ENCODE results near the gene APOOL. TPM values are rescaled to one million over a fixed set of nuclear protein-coding genes. Genes with fewer than 3 reads are reported as not detected.

APOOL gene
- total RNA-seq, 2 experiments from 2014 or later: 23.3 to 24.1 TPM

DNA sequence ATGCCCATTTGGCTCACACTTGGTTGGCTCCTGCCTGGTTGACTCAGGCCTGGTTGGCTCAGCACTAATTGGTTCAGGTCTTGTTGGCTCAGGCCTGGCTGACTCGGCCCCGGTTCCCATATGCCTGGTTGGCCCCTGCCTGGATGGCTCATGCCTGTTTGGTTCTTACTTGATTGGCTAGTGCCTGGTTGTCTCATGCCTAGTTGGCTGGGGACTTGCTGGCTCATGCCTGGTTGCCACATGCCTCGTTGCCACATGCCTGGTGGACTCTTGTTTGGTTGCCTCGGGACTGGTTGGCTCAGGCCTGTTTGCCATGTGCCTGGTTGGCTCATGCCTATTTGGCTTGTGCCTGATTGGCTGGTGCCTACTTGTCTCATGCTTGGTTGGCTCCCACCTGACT is 103.7 kb downstream of the APOOL start:
- Mint-ChIP-seq H3K36me3 (ENCODE audit: low read depth) (no peaks in the 10 kb centered on the region), H3K9me3 (no peaks in the 10 kb centered on the region), H3K4me1 (ENCODE audit: low read depth) (no peaks in the 10 kb centered on the region), H3K27me3 (ENCODE audit: low read depth) (no peaks in the 10 kb centered on the region), H3K27ac (no peak overlapping the region), H3K4me3 (no peak overlapping the region)
- no peak for DNase-seq
- intact Hi-C loops (cut with micrococcal nuclease): no loop called here
- CTCF ChIA-PET: no interaction called here

DNA sequence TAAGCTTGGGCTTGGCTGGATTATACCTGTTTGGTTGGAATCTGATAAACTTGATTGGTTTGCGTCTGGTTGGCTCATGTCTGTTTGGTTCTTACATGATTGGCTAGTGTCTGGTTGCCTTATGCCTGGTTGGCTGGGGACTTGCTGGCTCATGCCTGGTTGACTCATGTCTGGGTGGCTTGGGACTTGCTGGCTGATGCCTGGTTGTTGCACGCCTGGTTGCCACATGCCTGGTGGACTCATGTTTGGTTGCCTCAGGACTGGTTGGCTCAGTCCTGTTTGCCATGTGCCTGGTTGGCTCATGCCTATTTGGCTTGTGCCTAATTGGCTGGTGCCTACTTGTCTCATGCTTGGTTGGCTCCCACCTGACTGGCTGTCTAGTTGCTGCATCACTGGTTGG is 104.5 kb downstream of the APOOL start:
- H3K9me3 Mint-ChIP-seq: no peaks in the 10 kb centered on the region
- DNase-seq: no peak
- H3K4me3 Mint-ChIP-seq: no peak overlapping the region
- no peaks in the 10 kb centered on the region for H3K36me3 Mint-ChIP-seq (ENCODE audit: low read depth)
- CTCF ChIA-PET: no interaction called here
- intact Hi-C loops (cut with micrococcal nuclease): no loop called here
- no peaks in the 10 kb centered on the region for H3K27me3 Mint-ChIP-seq (ENCODE audit: low read depth)
- H3K4me1 Mint-ChIP-seq (ENCODE audit: low read depth): no peaks in the 10 kb centered on the region
- H3K27ac Mint-ChIP-seq: no peak overlapping the region

DNA sequence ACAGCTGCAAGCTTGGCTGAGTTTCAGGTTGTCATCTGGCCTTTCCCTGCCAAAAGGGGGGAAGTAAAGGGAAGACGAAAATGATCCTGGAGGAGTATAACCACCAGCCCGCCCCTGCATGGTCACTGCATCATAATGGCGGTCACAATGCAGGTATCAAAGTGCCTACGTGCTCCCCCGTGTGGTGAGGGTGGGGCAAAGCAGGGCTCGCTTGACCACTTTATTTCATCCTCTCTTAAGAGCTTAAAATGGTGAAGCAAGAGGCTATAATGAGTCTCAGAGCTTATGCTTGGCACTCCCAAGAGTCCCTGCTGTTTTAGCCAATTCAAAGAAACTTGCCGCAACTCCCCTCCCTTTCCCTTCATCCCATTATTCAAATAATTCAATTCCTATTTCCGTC is 105.6 kb downstream of the APOOL start:
- no peaks in the 10 kb centered on the region for H3K4me1 Mint-ChIP-seq (ENCODE audit: low read depth)
- no peaks in the 10 kb centered on the region for H3K9me3 Mint-ChIP-seq
- H3K27me3 Mint-ChIP-seq (ENCODE audit: low read depth): no peaks in the 10 kb centered on the region
- intact Hi-C loops (cut with micrococcal nuclease): no loop called here
- H3K4me3 Mint-ChIP-seq: no peak overlapping the region
- DNase-seq: peak; percentile 4
- no peak overlapping the region for H3K27ac Mint-ChIP-seq
- no peaks in the 10 kb centered on the region for H3K36me3 Mint-ChIP-seq (ENCODE audit: low read depth)
- CTCF ChIA-PET: interaction anchor here (1.2 kb wide), 1 partner anchor 16 kb away, joined by 3 read pairs; no protein-coding TSS in a partner anchor

DNA sequence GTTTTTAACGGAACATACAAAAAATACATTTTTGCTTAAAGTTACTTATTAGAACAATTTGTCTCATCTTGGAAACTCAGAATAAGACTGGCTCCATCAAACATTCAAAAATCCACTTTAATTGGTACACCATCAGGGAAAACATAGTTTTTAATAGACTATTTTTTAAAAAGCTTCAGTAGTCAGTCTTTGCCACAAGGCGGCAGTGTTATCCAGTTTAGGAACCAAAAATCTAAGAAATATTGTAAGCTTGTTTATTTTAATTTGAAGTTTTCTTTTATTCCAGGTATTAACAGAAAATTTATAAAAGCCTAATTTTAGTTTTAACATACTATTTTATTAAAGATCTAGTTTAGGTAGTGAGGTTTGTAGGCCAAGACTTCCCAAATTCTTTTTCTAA is 107.7 kb downstream of the APOOL start:
- H3K9me3 Mint-ChIP-seq: no peaks in the 10 kb centered on the region
- DNase-seq: peak; percentile 16
- CTCF ChIA-PET: interaction anchor here (0.7 to 2.3 kb wide), 3 partner anchors 28 to 1578 kb away, joined by 3 to 6 read pairs (median 3); no protein-coding TSS in a partner anchor
- H3K27ac Mint-ChIP-seq: no peak overlapping the region
- no peaks in the 10 kb centered on the region for H3K27me3 Mint-ChIP-seq (ENCODE audit: low read depth)
- H3K4me3 Mint-ChIP-seq: no peak overlapping the region
- intact Hi-C loops (cut with micrococcal nuclease): loop anchor here (1.0 to 2.0 kb wide), 2 partner anchors 27 to 433 kb away; no protein-coding TSS in a partner anchor
- no peaks in the 10 kb centered on the region for H3K4me1 Mint-ChIP-seq (ENCODE audit: low read depth)
- no peaks in the 10 kb centered on the region for H3K36me3 Mint-ChIP-seq (ENCODE audit: low read depth)

DNA sequence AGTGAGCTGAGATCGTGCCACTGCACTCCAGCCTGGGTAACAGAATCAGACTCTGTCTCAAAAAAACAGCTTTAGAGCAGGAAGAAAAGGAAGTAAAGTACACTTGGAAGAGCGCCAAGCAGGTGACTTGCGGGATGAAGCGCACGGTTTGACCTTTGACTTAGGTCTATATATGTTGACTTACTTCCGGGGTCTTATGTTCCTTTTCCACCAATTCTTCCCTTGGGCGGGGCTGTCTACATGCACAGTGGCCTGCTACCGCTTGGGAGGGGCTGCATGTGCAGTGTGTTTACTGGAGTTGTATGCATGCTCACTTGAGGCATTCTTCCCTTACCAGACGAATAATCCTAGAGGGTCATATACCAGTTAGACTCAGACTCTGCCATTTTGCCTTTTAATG is 108.6 kb downstream of the APOOL start:
- Mint-ChIP-seq H3K36me3 (ENCODE audit: low read depth) (no peaks in the 10 kb centered on the region), H3K27me3 (ENCODE audit: low read depth) (no peaks in the 10 kb centered on the region), H3K9me3 (no peaks in the 10 kb centered on the region), H3K4me1 (ENCODE audit: low read depth) (no peaks in the 10 kb centered on the region), H3K27ac (no peak overlapping the region), H3K4me3 (no peak overlapping the region)
- no peak for DNase-seq
- intact Hi-C loops (cut with micrococcal nuclease): no loop called here
- CTCF ChIA-PET: interaction anchor here (2.3 kb wide), 1 partner anchor 430 kb away, joined by 6 read pairs; no protein-coding TSS in a partner anchor

DNA sequence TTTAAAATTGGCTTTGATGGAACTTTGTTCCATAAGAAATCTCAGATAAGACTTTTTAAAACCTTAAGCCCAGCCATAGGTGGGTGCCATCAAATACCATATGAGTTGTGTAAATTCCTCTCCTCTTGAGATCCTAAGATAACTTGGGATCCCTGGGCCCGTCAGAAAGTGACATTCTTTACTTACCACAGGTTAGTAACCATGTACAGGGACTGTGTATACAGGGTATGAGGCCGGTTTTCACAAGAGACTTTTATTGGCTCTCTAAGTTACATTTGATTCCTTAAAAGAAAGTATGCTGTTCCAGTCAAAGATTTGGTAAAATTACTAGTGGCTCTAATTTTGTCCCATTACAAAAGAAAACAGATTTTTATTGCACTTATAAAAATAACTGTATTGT is 110.1 kb downstream of the APOOL start:
- CTCF ChIA-PET: no interaction called here
- Mint-ChIP-seq H3K27me3 (ENCODE audit: low read depth) (no peaks in the 10 kb centered on the region), H3K4me1 (ENCODE audit: low read depth) (no peaks in the 10 kb centered on the region), H3K9me3 (no peaks in the 10 kb centered on the region), H3K36me3 (ENCODE audit: low read depth) (no peaks in the 10 kb centered on the region), H3K27ac (no peak overlapping the region), H3K4me3 (no peak overlapping the region)
- DNase-seq: no peak
- intact Hi-C loops (cut with micrococcal nuclease): no loop called here

DNA sequence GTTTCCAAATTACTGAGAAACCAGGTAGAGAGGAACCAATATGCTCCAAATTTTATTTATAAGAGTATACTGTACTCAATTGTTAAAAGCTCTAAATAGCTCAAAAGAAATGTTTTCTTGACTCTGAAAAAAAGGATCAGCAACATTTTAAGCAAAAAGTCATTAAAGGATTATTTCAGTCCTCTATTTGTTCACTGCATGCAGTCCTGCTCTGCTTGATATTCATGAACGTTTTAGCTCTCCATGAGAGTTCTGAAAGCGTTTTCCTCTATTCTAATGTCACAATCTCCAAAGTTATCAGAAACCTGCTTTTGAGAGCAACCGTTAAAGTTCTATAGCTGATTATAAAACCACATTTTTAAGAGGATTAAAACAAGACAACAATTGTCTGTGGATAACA is 110.5 kb downstream of the APOOL start:
- no peaks in the 10 kb centered on the region for H3K36me3 Mint-ChIP-seq (ENCODE audit: low read depth)
- H3K4me3 Mint-ChIP-seq: no peak overlapping the region
- H3K9me3 Mint-ChIP-seq: no peaks in the 10 kb centered on the region
- no peak for DNase-seq
- no peaks in the 10 kb centered on the region for H3K4me1 Mint-ChIP-seq (ENCODE audit: low read depth)
- CTCF ChIA-PET: no interaction called here
- no peak overlapping the region for H3K27ac Mint-ChIP-seq
- H3K27me3 Mint-ChIP-seq (ENCODE audit: low read depth): no peaks in the 10 kb centered on the region
- intact Hi-C loops (cut with micrococcal nuclease): no loop called here

DNA sequence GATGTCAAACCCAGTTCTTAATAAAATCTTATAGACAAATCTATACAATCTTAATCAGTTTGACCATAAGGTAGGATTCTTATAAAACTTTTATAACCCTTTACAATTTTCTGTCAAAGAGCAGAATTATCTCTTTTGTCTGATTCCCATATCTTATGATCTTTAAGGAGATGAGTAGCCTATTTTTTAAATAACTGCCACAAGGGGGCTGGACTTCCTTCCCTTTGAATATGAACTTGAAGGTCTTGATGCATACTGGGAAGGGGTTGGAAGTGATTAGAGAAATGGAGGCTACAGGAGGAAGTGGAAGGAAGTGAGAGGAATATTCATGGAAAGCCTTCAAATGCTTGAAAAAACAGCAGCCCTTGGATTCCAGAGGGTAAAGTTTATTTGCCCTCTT is 111.1 kb downstream of the APOOL start:
- intact Hi-C loops (cut with micrococcal nuclease): no loop called here
- CTCF ChIA-PET: no interaction called here

DNA sequence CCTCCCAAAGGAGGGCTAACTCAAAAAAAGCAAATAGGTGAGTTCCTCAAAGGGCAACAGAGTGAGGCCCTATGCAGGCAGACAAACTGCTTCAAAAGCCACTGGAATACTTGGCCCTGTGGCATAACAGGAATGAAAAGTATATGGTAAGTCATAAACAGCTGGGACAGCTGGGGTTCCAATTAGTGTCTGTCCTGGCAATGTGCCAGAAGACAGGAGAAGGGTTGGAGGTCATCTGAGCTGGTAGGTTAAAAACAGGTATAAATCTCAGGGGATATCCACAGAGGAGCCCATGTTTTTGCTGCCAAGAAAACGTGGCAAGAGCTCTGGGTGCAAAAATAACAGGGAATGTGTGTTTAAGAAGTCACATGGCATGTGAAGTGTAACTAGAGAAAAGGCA is 111.6 kb downstream of the APOOL start:
- no peaks in the 10 kb centered on the region for H3K9me3 Mint-ChIP-seq
- CTCF ChIA-PET: no interaction called here
- H3K36me3 Mint-ChIP-seq (ENCODE audit: low read depth): no peaks in the 10 kb centered on the region
- intact Hi-C loops (cut with micrococcal nuclease): no loop called here
- H3K4me3 Mint-ChIP-seq: no peak overlapping the region
- DNase-seq: no peak
- no peaks in the 10 kb centered on the region for H3K27me3 Mint-ChIP-seq (ENCODE audit: low read depth)
- H3K27ac Mint-ChIP-seq: no peak overlapping the region
- H3K4me1 Mint-ChIP-seq (ENCODE audit: low read depth): no peaks in the 10 kb centered on the region

More for the DNA sequence above, 111.1 kb downstream of the APOOL start:
- Mint-ChIP-seq H3K27ac (no peak overlapping the region), H3K27me3 (ENCODE audit: low read depth) (no peaks in the 10 kb centered on the region), H3K4me3 (no peak overlapping the region), H3K4me1 (ENCODE audit: low read depth) (no peaks in the 10 kb centered on the region), H3K36me3 (ENCODE audit: low read depth) (no peaks in the 10 kb centered on the region), H3K9me3 (no peaks in the 10 kb centered on the region)
- no peak for DNase-seq

DNA sequence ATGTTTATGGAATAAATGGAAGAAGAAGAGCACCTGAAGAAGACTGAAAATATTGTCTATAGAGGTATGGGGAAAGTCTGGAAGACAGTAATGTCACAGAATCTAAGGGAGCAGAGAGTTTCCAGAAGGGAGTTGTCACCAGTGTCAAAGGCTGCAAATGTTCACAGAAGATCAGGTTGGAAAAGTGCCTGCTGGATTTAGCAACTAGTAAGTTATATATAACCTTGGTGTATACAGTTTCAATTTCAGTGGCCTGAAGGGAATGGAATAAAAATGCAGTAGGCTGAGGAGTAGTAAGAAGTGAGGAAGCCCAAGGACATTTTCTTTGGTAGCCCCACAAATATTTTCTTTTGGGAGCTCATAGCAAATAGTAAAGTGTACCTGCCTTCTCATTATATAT is 132.7 kb downstream of the APOOL start:
- H3K4me1 Mint-ChIP-seq (ENCODE audit: low read depth): no peaks in the 10 kb centered on the region
- intact Hi-C loops (cut with micrococcal nuclease): no loop called here
- no peak for DNase-seq
- no peak overlapping the region for H3K27ac Mint-ChIP-seq
- peaks cover 1% of the 10 kb centered on the region for H3K9me3 Mint-ChIP-seq
- no peaks in the 10 kb centered on the region for H3K36me3 Mint-ChIP-seq (ENCODE audit: low read depth)
- CTCF ChIA-PET: no interaction called here
- H3K27me3 Mint-ChIP-seq (ENCODE audit: low read depth): no peaks in the 10 kb centered on the region
- no peak overlapping the region for H3K4me3 Mint-ChIP-seq

DNA sequence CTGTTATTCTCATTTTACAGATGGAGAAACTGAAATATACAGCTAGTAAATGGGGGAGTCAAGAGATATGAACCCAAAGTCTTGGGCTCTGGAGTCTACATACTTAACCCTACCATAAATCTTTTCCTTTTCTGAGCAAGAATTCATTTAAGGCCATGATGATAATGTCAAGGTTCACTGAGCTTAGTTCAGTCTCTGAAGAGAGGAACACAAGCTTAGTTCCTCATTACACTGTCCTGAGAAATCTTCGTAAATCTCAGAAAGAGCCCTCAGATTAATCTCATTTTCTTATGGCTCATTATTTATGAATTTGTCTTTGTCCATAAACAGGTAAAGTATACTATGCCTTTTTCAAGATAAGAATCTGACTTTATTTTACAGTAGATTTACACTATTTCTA is 135.7 kb downstream of the APOOL start:
- Mint-ChIP-seq H3K4me1 (ENCODE audit: low read depth) (no peaks in the 10 kb centered on the region), H3K9me3 (no peaks in the 10 kb centered on the region), H3K27me3 (ENCODE audit: low read depth) (no peaks in the 10 kb centered on the region), H3K4me3 (no peak overlapping the region), H3K36me3 (ENCODE audit: low read depth) (no peaks in the 10 kb centered on the region), H3K27ac (no peak overlapping the region)
- intact Hi-C loops (cut with micrococcal nuclease): no loop called here
- CTCF ChIA-PET: no interaction called here
- DNase-seq: no peak

DNA sequence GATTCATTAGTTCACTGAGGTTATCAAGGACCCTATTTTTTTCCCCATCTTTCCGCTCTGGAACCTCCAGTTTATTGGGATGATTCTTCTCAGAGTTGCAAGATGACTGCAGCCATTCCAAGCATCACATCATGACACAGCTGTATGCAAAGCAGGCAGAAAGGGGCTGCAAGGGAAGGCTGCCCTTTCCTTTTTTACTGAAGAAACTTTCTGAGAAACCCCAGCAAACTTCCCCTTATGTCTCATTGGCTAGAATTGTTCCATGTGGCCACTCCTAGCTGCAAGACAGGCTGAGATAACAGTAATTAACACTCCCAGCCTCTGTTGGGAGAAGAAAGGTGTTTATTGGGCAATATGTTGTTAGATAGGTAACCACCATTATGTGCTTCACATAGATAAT is 137.3 kb downstream of the APOOL start:
- Mint-ChIP-seq H3K27me3 (ENCODE audit: low read depth) (no peaks in the 10 kb centered on the region), H3K4me3 (no peak overlapping the region), H3K4me1 (ENCODE audit: low read depth) (no peaks in the 10 kb centered on the region), H3K36me3 (ENCODE audit: low read depth) (no peaks in the 10 kb centered on the region), H3K9me3 (no peaks in the 10 kb centered on the region), H3K27ac (no peak overlapping the region)
- DNase-seq: no peak
- intact Hi-C loops (cut with micrococcal nuclease): no loop called here
- CTCF ChIA-PET: no interaction called here

All from activated naive CD4-positive, alpha-beta T cell treated with anti-CD3 and anti-CD28 coated beads for 36 hours (primary cell).